Body of pancreas (tissue), 4 donors: ENCODE measurements around the gene SPATS2. TPM values are rescaled to one million over a fixed set of nuclear protein-coding genes. Genes with fewer than 3 reads are reported as not detected.

Source experiments
- ATAC-seq: fragments of 150-250 bp; one replicate; pipeline ENCODE4 v1.9.1; 2016
- DNase-seq, 4 donors: peaks; one replicate each; pipeline ENCODE4 v3.0.0-alpha.2; 2019
- H3K27ac ChIP-seq, 4 donors: fragments of 200-600 bp; sonication (generic); 1 replicate in 3 of 4; 2 replicates in 1 of 4; pipeline versions ENCODE4 v1.5.1 to v1.6.1; 2016 to 2019; ENCODE audit warnings: mild to moderate bottlenecking in 1 of 4, mixed read lengths in 1 of 4, moderate library complexity in 1 of 4
- H3K27me3 ChIP-seq, 2 donors: fragments of 200-600 bp; sonication (generic); one replicate each; pipeline ENCODE4 v1.6.0; 2016; ENCODE audit warnings: mild to moderate bottlenecking in 1 of 2
- H3K36me3 ChIP-seq, 2 donors: fragments of 200-600 bp; sonication (generic); replicated peaks in 1 of 2; 2 replicates each; pipeline ENCODE4 v1.5.1; 2016; ENCODE audit warnings: low read depth in 2 of 2; ENCODE audit not compliant: insufficient read depth in 1 of 2
- H3K4me1 ChIP-seq: fragments of 200-600 bp; sonication (generic); one replicate; pipeline ENCODE4 v1.6.0; 2016
- H3K4me3 ChIP-seq, 2 donors: fragments of 200-600 bp; sonication (generic); 1 replicate in 1 of 2; 2 replicates in 1 of 2; pipeline ENCODE4 v1.5.1; 2016 to 2019
- H3K9me3 ChIP-seq, 3 donors: fragments of 200-600 bp; sonication (generic); 1 replicate in 2 of 3; 2 replicates in 1 of 3; pipeline ENCODE4 v1.5.1; 2016
- POLR2A ChIP-seq, 3 donors: fragments of 450-650 bp; IDR thresholded peaks; one replicate each; pipeline ENCODE4 v1.6.1; 2016; ENCODE audit warnings: antibody characterized with exemption in 3 of 3, mild to moderate bottlenecking in 2 of 3
- WGBS, 2 donors: methylation state at CpG; one replicate each; pipeline ENCODE4 v1.1.5; 2017; 5-methylcytosine and 5-hydroxymethylcytosine counted together
- intact Hi-C: fragments of 100-400 bp; cut with DNase I; formaldehyde crosslinking; loops from one replicate; pipeline ENCODE4 v1.15.1; 2023
- total RNA-seq, 2 donors: library from RNA; depleted of rRNA; stranded (reverse); fragments of >200 nt; gene quantifications; one replicate each; pipeline ENCODE4 v1.1.0, GENCODE V29; 2016
- TF ChIP-seq, protein P1 (sequence below), 7 experiments: fragments of 450-650 bp in 4 of 7; fragments of 200-600 bp in 3 of 7; sonication (generic) in 3 of 7; IDR thresholded peaks; one replicate each; pipeline ENCODE4 v1.5.1; 2016 to 2019; ENCODE audit warnings: antibody characterized with exemption in 7 of 7

SPATS2 gene
- total RNA-seq, 2 donors from 2014 or later = 10.9 to 17.5 TPM

GRCh38 chr12:49323524-49324097 lies 43.7 kb upstream of the SPATS2 start:
- H3K27me3 ChIP-seq = no peaks in the 10 kb centered on the region
- intact Hi-C loops = no loop called here
- H3K27ac ChIP-seq = peak overlapping the region in 1 of 4 donors; percentile 31
- ATAC-seq (no peak), DNase-seq (no peak)
- H3K4me1 ChIP-seq = peaks cover 13% of the 10 kb centered on the region
- no peak for TF ChIP-seq POLR2A (IDR thresholded peaks at IDR 0.05)
- TF ChIP-seq, protein P1, sequence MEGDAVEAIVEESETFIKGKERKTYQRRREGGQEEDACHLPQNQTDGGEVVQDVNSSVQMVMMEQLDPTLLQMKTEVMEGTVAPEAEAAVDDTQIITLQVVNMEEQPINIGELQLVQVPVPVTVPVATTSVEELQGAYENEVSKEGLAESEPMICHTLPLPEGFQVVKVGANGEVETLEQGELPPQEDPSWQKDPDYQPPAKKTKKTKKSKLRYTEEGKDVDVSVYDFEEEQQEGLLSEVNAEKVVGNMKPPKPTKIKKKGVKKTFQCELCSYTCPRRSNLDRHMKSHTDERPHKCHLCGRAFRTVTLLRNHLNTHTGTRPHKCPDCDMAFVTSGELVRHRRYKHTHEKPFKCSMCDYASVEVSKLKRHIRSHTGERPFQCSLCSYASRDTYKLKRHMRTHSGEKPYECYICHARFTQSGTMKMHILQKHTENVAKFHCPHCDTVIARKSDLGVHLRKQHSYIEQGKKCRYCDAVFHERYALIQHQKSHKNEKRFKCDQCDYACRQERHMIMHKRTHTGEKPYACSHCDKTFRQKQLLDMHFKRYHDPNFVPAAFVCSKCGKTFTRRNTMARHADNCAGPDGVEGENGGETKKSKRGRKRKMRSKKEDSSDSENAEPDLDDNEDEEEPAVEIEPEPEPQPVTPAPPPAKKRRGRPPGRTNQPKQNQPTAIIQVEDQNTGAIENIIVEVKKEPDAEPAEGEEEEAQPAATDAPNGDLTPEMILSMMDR (IDR thresholded peaks at IDR 0.05) = no peak
- H3K4me3 ChIP-seq = peak overlapping the region in 1 of 2 donors; percentile 11
- 9 to 11% methylated on average over 15 to 19 of the region's 19 CpGs for WGBS, 2 donors
- H3K9me3 ChIP-seq = no peaks in the 10 kb centered on the region
- no peaks in the 10 kb centered on the region for H3K36me3 ChIP-seq

DNA sequence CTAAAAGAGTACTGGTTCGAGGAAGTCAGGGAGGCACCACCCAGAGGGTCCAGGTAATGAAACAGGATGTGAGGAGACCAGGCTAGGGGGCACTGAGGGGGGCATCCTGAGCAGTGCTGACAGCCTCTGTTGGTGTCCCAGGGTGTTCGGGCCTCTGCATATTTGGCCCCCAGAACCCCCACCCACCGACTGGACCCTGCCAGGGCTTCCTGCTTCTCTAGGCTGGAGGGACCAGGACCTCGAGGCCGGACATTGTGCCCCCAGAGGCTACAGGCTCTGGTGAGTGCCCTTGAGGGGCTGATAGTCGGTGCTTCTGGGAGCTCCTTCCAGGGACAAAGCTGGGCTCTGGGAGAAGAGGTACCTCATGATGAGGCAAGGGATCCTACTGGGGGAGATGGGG lies 41.7 kb upstream of the SPATS2 start:
- DNase-seq (no peak), ATAC-seq (no peak)
- H3K9me3 ChIP-seq = no peaks in the 10 kb centered on the region
- peaks cover 13% of the 10 kb centered on the region for H3K4me1 ChIP-seq
- intact Hi-C loops = no loop called here
- TF ChIP-seq POLR2A (IDR thresholded peaks at IDR 0.05) = no peak
- TF ChIP-seq, protein P1 (IDR thresholded peaks at IDR 0.05) = no peak
- H3K4me3 ChIP-seq = no peak overlapping the region
- H3K27me3 ChIP-seq = no peaks in the 10 kb centered on the region
- H3K27ac ChIP-seq = no peak overlapping the region
- no peaks in the 10 kb centered on the region for H3K36me3 ChIP-seq
- 67 to 87% methylated on average over 2 to 5 of the region's 6 CpGs for WGBS, 2 donors

DNA sequence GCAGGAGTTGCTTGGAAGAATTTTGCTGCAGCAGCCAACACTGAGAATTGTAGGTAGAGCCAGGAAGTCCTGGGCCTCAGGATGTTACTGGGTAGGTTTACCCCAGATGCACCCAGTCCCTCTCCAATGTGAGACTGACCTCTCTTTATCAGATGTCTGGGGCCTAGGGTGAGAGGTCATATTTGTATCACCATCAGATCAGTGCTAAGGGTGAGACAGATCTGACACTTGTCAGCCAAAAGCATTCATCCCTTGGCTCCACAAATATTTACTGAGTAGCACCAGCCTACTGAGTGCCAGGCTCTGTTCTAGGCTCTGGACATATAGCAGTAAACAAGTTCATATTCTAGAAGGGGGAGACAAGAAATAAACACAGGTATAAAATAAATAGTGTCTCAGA lies 39.9 kb upstream of the SPATS2 start:
- H3K4me1 ChIP-seq = peaks cover 17% of the 10 kb centered on the region
- TF ChIP-seq, protein P1 (IDR thresholded peaks at IDR 0.05) = no peak
- no peak for TF ChIP-seq POLR2A (IDR thresholded peaks at IDR 0.05)
- H3K27ac ChIP-seq = no peak overlapping the region
- DNase-seq (no peak), ATAC-seq (no peak)
- no peak overlapping the region for H3K4me3 ChIP-seq
- intact Hi-C loops = no loop called here
- no peaks in the 10 kb centered on the region for H3K27me3 ChIP-seq
- H3K36me3 ChIP-seq = no peaks in the 10 kb centered on the region
- H3K9me3 ChIP-seq = no peaks in the 10 kb centered on the region

DNA sequence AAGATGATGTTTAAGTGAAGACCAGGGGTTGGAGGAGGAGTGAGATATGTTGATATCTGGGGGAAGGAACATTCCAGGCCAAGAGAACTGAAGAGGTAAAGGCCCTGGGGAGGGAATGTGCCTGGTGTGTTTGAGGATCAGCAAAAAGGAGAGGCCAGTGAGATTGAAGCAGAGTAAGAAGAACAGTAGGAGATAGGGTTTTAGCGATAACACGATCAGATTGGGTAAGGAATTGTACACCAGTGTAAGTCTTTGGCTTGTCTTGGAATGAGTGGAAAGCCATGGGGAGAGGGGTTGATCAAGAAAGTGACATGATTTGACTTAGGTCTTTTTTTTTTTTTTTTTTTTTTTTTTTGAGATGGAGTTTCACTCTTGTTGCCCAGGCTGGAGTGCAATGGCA lies 39.4 kb upstream of the SPATS2 start:
- TF ChIP-seq, protein P1 (IDR thresholded peaks at IDR 0.05) = no peak
- DNase-seq = no peak
- Histone ChIP-seq H3K27me3 (no peaks in the 10 kb centered on the region), H3K4me1 (peaks cover 16% of the 10 kb centered on the region), H3K9me3 (no peaks in the 10 kb centered on the region), H3K36me3 (no peaks in the 10 kb centered on the region), H3K4me3 (no peak overlapping the region), H3K27ac (no peak overlapping the region)
- WGBS, 2 donors = 91 to 92% methylated on average over 2 of the region's 2 CpGs
- intact Hi-C loops = no loop called here
- no peak for ATAC-seq

- peaks cover 10% of the 10 kb centered on the region for H3K4me1 ChIP-seq
- ATAC-seq = no peak
- no peaks in the 10 kb centered on the region for H3K36me3 ChIP-seq
- H3K4me3 ChIP-seq = no peak overlapping the region
- H3K27ac ChIP-seq = no peak overlapping the region
- H3K9me3 ChIP-seq = no peaks in the 10 kb centered on the region
- intact Hi-C loops = no loop called here
- TF ChIP-seq, protein P1 (IDR thresholded peaks at IDR 0.05) = no peak
- TF ChIP-seq POLR2A (IDR thresholded peaks at IDR 0.05) = no peak
- WGBS, 2 donors = 90% methylated on average over 12 of the region's 12 CpGs
- DNase-seq = no peak
- no peaks in the 10 kb centered on the region for H3K27me3 ChIP-seq
Observed at GRCh38 chr12:49328816-49329215, 38.4 kb upstream of the SPATS2 start.
